Measurements from ENCODE around the gene HOXA9. TPM values are rescaled to one million over a fixed set of nuclear protein-coding genes. Genes with fewer than 3 reads are reported as not detected.

The HOXA9 gene
- total and polyA plus RNA-seq, 2 of the 4 experiments (the other 2 are of a cell fraction), result 0.18 to 0.32 TPM

GRCh38 chr7:27153526-27153925 lies 11.8 kb downstream of the HOXA9 start:
- H3K4me1 ChIP-seq (ENCODE audit: control insufficient read depth, insufficient read depth, low read length), result peaks cover 6% of the 10 kb centered on the region; the same call in 1 of the 2 replicates
- no peak overlapping the region for H3K23ac ChIP-seq (ENCODE audit: low read depth, low read length)
- in situ Hi-C loops (cut with MboI; ENCODE audit: low sequenced_read_pairs) (no loop called here), dilution Hi-C loops (cut with HindIII; ENCODE audit: low sequenced_read_pairs, unreplicated experiment) (no loop called here), intact Hi-C loops (cut with micrococcal nuclease) (no loop called here)
- no peak overlapping the region for H2BK120ac ChIP-seq (ENCODE audit: low read depth, low read length)
- no peak overlapping the region for H3K4ac ChIP-seq (ENCODE audit: low read depth, low read length)
- H2AFZ ChIP-seq (replicated peaks; ENCODE audit: low read length, poor library complexity), result no peak overlapping the region
- H3K36me3 ChIP-seq (ENCODE audit: control insufficient read depth, insufficient read depth, low read length), result no peaks in the 10 kb centered on the region
- no peak overlapping the region for H3K14ac ChIP-seq (replicated peaks; ENCODE audit: low read depth, low read length)
- no peak overlapping the region for H3K9ac ChIP-seq (ENCODE audit: low read depth, low read length)
- TF ChIP-seq RCOR1 (IDR thresholded peaks at IDR 0.05; ENCODE audit: insufficient replicate concordance, low read length) (no peak), CTCF (conservative IDR thresholded peaks at IDR 0.05; ENCODE audit: low read depth, low read length) (no peak), CEBPB (IDR thresholded peaks at IDR 0.05; ENCODE audit: low read depth, low read length) (no peak), CHD1 (IDR thresholded peaks at IDR 0.05; ENCODE audit: low read depth, low read length) (no peak), ELK1 (IDR thresholded peaks at IDR 0.05; ENCODE audit: borderline replicate concordance, low read depth, low read length) (no peak), MXI1 (IDR thresholded peaks at IDR 0.05; ENCODE audit: borderline replicate concordance, low read depth, low read length) (no peak), MAZ (IDR thresholded peaks at IDR 0.05; ENCODE audit: borderline replicate concordance, low read depth, low read length) (no peak), FOS (IDR thresholded peaks at IDR 0.05; ENCODE audit: low read depth, low read length) (no peak), RFX5 (IDR thresholded peaks at IDR 0.05; ENCODE audit: low read depth, low read length) (no peak), BHLHE40 (IDR thresholded peaks at IDR 0.05; ENCODE audit: low read depth, low read length) (no peak), RAD21 (IDR thresholded peaks at IDR 0.05; ENCODE audit: low read length) (no peak), MAFK (IDR thresholded peaks at IDR 0.05; ENCODE audit: low read depth, low read length) (no peak), POLR2A (IDR thresholded peaks at IDR 0.05; ENCODE audit: low read depth, low read length) (no peak)
- H4K5ac ChIP-seq (ENCODE audit: low read depth, low read length), result no peak overlapping the region
- H3K9me1 ChIP-seq (ENCODE audit: insufficient read depth, low read length), result peaks cover 3% of the 10 kb centered on the region; the same call in 1 of the 2 replicates
- peak overlapping the region; percentile 18 for H2AK9ac ChIP-seq (replicated peaks; ENCODE audit: low read depth, low read length, poor library complexity)
- no peak overlapping the region for H2BK20ac ChIP-seq (ENCODE audit: low read depth, low read length)
- no peak overlapping the region for H3K56ac ChIP-seq (ENCODE audit: extremely low read depth, insufficient read depth, low read length)
- no peak overlapping the region for H3K27ac ChIP-seq (ENCODE audit: insufficient read depth, low read length)
- ChIA-PET POLR2A (ENCODE audit: unreplicated experiment) (no interaction called here), CTCF (no interaction called here)
- no peaks in the 10 kb centered on the region; the same call in 1 of the 2 replicates for H3K27me3 ChIP-seq (ENCODE audit: control insufficient read depth, insufficient read depth, low read length)
- H4K20me1 ChIP-seq (ENCODE audit: insufficient read depth, low read length), result no peaks in the 10 kb centered on the region
- no peak overlapping the region for H3K18ac ChIP-seq (ENCODE audit: low read depth, low read length)
- H3K4me3 ChIP-seq (ENCODE audit: insufficient read depth, low read depth, low read length), result no peak overlapping the region
- WGBS, 2 experiments (ENCODE audit: extremely low coverage in 2 of 2, insufficient read length in 1 of 2), result no CpG with 5 or more reads among the region's 3 CpGs
- H2AK5ac ChIP-seq (ENCODE audit: low read depth, low read length), result no peak overlapping the region
- H3K9me3 ChIP-seq (ENCODE audit: control insufficient read depth, insufficient read depth, low read length), result no peaks in the 10 kb centered on the region
- no peak overlapping the region for H2BK15ac ChIP-seq (ENCODE audit: low read depth, low read length)
- DNase-seq (no peak), ATAC-seq (ENCODE audit: low read depth) (no peak)
- H4K8ac ChIP-seq (ENCODE audit: low read depth in 2 of 2, low read length in 2 of 2), result no peak overlapping the region; a peak in 1 of 4 replicates
- H4K91ac ChIP-seq (ENCODE audit: insufficient read depth, low read depth, low read length), result no peak overlapping the region
- H2BK5ac ChIP-seq (ENCODE audit: low read depth, low read length, poor library complexity, severe bottlenecking), result no peak overlapping the region
- 0 out of 4 replicates have a peak, but pooled peaks cover 0 to 13% of the 10 kb centered on the region in 2 experiments for H3K79me1 ChIP-seq (ENCODE audit: low read depth in 1 of 2, low read length in 2 of 2)
- no peak overlapping the region for H3K4me2 ChIP-seq (ENCODE audit: low read depth, low read length)
- no TSS peak for BruUV-seq (replicated peaks)

All from IMR-90 (cell line).